ENCODE data around the gene SASH1.

The SASH1 gene

DNA sequence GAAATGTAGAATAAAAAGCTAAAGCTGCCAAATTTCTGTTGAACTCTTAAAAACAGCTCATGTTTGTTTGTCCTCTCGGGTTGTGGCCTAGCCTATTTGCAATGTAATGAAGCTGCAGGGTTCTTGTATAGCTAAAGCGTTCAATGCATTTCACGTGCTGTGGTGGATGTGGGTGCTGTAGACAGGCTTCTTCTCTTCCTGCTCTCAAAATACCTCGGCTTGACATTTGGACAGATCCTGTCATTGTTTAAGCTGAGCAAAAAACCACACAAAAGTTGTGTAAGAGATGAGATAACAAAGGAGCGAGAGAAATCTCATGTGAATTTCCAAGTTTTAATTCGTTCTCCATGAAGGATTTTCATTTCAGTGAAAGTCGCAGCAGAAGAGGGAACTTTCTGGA, 207.9 kb downstream of the SASH1 start:
- H3K36me3 ChIP-seq (ENCODE audit: insufficient read depth, low read length), result no peaks in the 10 kb centered on the region
- no peaks in the 10 kb centered on the region for H3F3A ChIP-seq (ENCODE audit: insufficient read depth, low read length)

GRCh38 chr6:148551226-148551625, 208.6 kb downstream of the SASH1 start:
- no peak overlapping the region for H3K9ac ChIP-seq (ENCODE audit: low read length)
- H3K9me2 ChIP-seq (ENCODE audit: low read depth, low read length), result no peaks in the 10 kb centered on the region
- no peak for TF ChIP-seq EZH2 (IDR thresholded peaks at IDR 0.05; ENCODE audit: borderline replicate concordance, low read length)
- TF ChIP-seq, protein P1, sequence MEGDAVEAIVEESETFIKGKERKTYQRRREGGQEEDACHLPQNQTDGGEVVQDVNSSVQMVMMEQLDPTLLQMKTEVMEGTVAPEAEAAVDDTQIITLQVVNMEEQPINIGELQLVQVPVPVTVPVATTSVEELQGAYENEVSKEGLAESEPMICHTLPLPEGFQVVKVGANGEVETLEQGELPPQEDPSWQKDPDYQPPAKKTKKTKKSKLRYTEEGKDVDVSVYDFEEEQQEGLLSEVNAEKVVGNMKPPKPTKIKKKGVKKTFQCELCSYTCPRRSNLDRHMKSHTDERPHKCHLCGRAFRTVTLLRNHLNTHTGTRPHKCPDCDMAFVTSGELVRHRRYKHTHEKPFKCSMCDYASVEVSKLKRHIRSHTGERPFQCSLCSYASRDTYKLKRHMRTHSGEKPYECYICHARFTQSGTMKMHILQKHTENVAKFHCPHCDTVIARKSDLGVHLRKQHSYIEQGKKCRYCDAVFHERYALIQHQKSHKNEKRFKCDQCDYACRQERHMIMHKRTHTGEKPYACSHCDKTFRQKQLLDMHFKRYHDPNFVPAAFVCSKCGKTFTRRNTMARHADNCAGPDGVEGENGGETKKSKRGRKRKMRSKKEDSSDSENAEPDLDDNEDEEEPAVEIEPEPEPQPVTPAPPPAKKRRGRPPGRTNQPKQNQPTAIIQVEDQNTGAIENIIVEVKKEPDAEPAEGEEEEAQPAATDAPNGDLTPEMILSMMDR (IDR thresholded peaks at IDR 0.05; ENCODE audit: low read length), result no peak
- H3K79me2 ChIP-seq (ENCODE audit: insufficient read depth, low read length), result no peaks in the 10 kb centered on the region
- H2AFZ ChIP-seq (ENCODE audit: low read length), result no peak overlapping the region
- no peaks in the 10 kb centered on the region for H3K27me3 ChIP-seq (ENCODE audit: insufficient read depth, low read length)
- H3K4me1 ChIP-seq (ENCODE audit: insufficient read depth, low read length, severe bottlenecking), result no peaks in the 10 kb centered on the region
- no peak overlapping the region for H3K4me3 ChIP-seq (ENCODE audit: low read depth, low read length, poor library complexity, severe bottlenecking)
- H3K9me3 ChIP-seq (ENCODE audit: low read length), result no peaks in the 10 kb centered on the region
- no peaks in the 10 kb centered on the region for H4K20me1 ChIP-seq (ENCODE audit: insufficient read depth, low read length)
- H3K4me2 ChIP-seq (ENCODE audit: low read length), result no peak overlapping the region
- no peaks in the 10 kb centered on the region for H3K36me3 ChIP-seq (ENCODE audit: insufficient read depth, low read length)
- H3K27ac ChIP-seq (ENCODE audit: low read depth, low read length, poor library complexity, severe bottlenecking), result no peak overlapping the region
- H3F3A ChIP-seq (ENCODE audit: insufficient read depth, low read length), result no peaks in the 10 kb centered on the region

More for the DNA sequence above, 207.9 kb downstream of the SASH1 start:
- Histone ChIP-seq H2AFZ (ENCODE audit: low read length) (no peak overlapping the region), H3K4me1 (ENCODE audit: insufficient read depth, low read length, severe bottlenecking) (no peaks in the 10 kb centered on the region), H3K27ac (ENCODE audit: low read depth, low read length, poor library complexity, severe bottlenecking) (no peak overlapping the region), H3K9ac (ENCODE audit: low read length) (no peak overlapping the region), H3K4me3 (ENCODE audit: low read depth, low read length, poor library complexity, severe bottlenecking) (no peak overlapping the region), H3K9me3 (ENCODE audit: low read length) (no peaks in the 10 kb centered on the region), H3K4me2 (ENCODE audit: low read length) (no peak overlapping the region), H3K9me2 (ENCODE audit: low read depth, low read length) (no peaks in the 10 kb centered on the region), H4K20me1 (ENCODE audit: insufficient read depth, low read length) (no peaks in the 10 kb centered on the region), H3K27me3 (ENCODE audit: insufficient read depth, low read length) (no peaks in the 10 kb centered on the region), H3K79me2 (ENCODE audit: insufficient read depth, low read length) (no peaks in the 10 kb centered on the region)
- no peak for TF ChIP-seq EZH2 (IDR thresholded peaks at IDR 0.05; ENCODE audit: borderline replicate concordance, low read length)
- TF ChIP-seq, protein P1 (IDR thresholded peaks at IDR 0.05; ENCODE audit: low read length), result no peak

DNA sequence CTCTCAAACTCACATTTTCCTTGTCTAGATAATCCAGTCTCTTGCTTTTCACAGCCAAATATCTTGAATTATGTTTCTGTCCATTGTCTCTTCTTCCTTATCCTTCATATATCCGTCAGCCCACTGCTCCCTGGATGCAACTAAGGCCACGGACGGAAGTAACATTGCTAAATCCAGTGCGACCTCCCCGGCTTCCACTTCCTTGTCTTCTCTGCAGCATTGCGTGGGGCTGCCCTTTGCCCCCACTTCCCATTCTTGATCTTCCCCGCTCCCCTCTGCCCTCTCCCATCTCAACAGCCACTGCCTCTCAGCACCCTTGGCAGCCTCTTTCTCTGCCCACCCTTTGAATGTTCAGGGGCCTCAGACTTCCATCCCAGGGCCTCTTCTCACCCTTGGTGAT, 213.8 kb downstream of the SASH1 start:
- Histone ChIP-seq H3K9me3 (ENCODE audit: low read length) (no peaks in the 10 kb centered on the region), H3K27ac (ENCODE audit: low read depth, low read length, poor library complexity, severe bottlenecking) (no peak overlapping the region), H4K20me1 (ENCODE audit: insufficient read depth, low read length) (no peaks in the 10 kb centered on the region), H3K4me2 (ENCODE audit: low read length) (no peak overlapping the region), H3K4me3 (ENCODE audit: low read depth, low read length, poor library complexity, severe bottlenecking) (no peak overlapping the region), H3K79me2 (ENCODE audit: insufficient read depth, low read length) (no peaks in the 10 kb centered on the region), H3K9me2 (ENCODE audit: low read depth, low read length) (no peaks in the 10 kb centered on the region), H3K27me3 (ENCODE audit: insufficient read depth, low read length) (no peaks in the 10 kb centered on the region), H3F3A (ENCODE audit: insufficient read depth, low read length) (no peaks in the 10 kb centered on the region), H3K4me1 (ENCODE audit: insufficient read depth, low read length, severe bottlenecking) (no peaks in the 10 kb centered on the region), H2AFZ (ENCODE audit: low read length) (no peak overlapping the region), H3K36me3 (ENCODE audit: insufficient read depth, low read length) (no peaks in the 10 kb centered on the region), H3K9ac (ENCODE audit: low read length) (no peak overlapping the region)
- TF ChIP-seq, protein P1 (IDR thresholded peaks at IDR 0.05; ENCODE audit: low read length), result no peak
- no peak for TF ChIP-seq EZH2 (IDR thresholded peaks at IDR 0.05; ENCODE audit: borderline replicate concordance, low read length)
